RPMI7951 (cell line): Measurements from ENCODE around the gene ELL. TPM values are rescaled to one million over a fixed set of nuclear protein-coding genes. Genes with fewer than 3 reads are reported as not detected.

ENCODE experiments used
- DNase-seq: peaks from one replicate; pipeline ENCODE4 v3.0.0-alpha.2; 2012; ENCODE audit warnings: low read depth
- total RNA-seq: library from RNA; depleted of rRNA; stranded (reverse); fragments of >200 nt; shearing (Covaris generic); gene quantifications from 2 replicates; pipeline ENCODE4 v1.2.3, GENCODE V29; 2014

ELL gene
- total RNA-seq, 1 experiment from 2014 or later = 7.2 TPM

DNA sequence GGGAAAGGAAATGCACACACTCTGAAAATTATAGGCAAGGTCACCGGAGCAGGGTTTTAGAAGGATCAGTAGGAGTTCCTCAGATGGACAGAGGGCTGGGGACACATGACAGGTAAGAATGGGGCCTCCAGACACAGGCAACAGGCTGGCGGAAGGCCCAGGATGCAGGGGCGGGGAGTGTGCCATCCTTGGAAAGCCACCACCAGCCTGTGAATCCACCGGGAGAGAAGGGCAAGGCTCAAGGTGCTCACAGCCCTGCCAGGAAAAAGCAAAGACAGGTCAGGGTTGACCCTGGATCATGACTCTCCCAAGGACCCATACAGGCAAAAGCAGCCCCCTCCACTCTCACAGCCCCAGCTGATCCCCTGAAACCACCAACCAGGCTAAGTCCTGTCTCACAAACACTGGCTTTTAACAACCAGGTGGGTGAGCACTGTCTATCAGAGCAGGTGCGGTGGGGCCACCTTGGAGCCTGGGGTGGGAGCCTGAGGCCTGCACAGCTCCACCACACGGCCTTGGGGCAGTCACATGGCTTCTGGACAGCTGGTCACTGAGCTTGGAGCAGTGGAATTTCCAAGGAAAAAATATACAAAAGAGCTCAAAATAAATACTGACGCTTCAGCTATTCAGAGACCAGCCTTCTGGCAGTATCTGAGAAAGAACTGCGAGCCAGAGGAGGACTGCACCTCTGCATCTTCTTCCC, 48.7 kb downstream of the ELL start:
- DNase-seq = no peak

DNA sequence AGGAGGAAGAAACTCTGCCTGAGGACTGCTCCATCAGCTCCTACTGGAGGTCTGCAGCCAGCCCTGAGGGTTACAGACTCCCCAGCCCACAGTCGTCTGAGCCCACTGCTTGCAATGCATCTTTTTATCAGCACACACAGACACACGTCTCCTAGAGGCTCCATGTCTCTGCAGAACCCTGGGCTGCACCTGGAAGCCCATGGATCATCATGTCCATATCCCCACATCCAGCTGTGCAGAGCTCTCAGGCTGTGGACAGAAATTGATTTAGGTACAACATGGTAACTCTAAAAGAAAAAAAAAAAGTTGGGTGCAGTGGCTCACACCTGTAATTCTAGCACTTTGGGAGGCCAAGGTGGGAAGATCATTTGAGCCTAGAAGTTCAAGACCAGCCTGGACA, 51.1 kb downstream of the ELL start:
- DNase-seq = no peak

- DNase-seq = peak; percentile 36
These were observed 52.6 kb downstream of the ELL start for GRCh38 chr19:18469069-18469846.

DNA sequence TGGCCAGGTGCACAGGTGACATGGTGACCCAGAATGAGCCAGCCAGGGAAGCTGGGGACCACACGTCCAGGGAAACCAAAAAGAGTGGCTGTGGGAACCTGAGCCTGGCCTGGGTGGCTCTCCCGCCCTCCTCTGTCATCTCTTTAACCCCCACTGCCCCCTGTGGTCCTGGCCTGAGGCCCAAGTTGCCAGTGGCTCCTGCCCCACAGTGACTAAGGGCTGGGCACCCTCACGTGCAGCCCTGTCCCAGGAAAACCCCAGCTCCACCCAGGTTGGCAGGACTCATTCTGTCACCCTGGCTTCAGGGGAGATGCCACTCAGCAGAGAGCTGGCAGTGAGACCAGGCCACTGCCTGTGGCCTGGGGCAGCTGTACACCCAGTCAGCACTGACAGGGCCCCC, 53.4 kb downstream of the ELL start:
- peak; percentile 49 for DNase-seq

GRCh38 chr19:18467978-18468377, 53.9 kb downstream of the ELL start:
- DNase-seq = no peak

DNA sequence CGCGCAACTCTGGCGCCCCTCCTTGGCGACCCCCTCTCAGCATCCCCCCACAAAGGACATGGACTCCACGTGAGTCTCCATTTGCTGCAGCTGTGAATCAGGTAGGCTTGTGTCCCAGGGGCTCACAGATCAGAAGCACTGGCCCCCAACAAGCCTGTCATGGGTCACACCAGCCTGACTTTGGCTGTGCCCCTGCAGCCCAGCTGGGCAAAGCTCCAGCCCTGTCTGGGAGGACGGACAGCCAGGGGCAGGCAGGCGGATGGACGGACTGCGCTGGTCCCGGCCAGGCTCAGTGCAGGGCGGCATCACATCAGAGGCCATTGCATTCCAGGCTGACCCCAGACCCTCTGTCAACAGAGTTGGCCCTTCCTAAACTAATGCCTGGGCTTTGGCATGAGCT, 55.5 kb downstream of the ELL start:
- DNase-seq = no peak

GRCh38 chr19:18465964-18466339, 55.9 kb downstream of the ELL start:
- DNase-seq = no peak

DNA sequence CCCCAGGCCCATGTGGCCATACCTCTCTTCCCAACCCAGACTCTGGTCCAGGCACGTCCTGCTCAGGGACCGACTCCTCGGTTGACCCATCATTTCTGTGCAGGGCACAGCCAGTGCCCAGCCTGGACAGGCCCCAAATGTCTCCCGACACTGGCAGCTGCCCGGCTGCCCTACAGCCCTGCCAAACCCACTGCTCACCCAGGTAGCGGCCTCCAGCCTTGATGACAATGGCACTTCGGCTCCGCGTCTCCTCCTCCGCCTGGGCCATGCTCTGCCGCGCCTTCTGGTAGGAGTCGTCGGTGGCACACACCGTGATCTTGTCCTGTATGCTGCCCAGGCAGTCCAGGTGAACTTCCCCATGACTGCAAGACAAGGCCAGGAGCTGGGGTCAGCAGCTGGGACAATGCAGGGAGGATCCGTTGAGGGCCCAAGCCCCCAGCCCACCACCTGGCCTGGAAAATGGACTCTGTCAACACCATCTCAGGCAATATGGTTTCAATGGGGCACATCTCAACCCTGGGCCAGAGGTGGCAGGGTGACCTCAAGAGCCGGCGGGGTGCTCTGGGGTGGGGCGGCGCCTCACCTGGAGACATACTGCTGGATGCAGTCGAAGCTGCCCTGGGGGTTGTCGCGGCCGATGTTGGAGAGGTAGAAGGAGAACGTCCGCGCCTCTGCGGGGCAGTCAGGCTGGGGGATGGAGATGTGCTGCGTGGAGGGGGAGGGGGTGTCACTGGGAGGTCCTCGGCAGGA, 56.5 kb downstream of the ELL start:
- DNase-seq = no peak

DNA sequence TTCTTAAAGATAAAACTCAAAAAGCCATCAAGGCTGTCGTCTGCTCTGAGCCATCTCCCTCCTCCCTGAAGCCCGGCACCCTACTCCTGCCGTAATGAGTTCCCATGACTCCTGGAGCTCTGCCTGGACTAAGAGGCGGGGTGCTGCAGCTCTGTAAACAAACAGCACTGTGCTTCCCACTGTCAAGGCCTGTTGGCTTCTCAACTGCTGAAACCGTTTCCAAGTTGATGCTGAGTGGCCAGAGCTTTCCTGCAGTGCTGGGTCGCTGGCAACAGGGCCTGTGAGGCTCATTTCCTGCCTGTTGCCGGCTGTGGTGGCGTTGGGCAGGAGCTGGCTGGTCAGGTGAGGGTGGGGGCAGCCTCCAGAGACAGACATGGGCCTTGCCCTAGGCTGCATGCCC, 57.2 kb downstream of the ELL start:
- no peak for DNase-seq

GRCh38 chr19:18461471-18461870, 60.4 kb downstream of the ELL start:
- no peak for DNase-seq

DNA sequence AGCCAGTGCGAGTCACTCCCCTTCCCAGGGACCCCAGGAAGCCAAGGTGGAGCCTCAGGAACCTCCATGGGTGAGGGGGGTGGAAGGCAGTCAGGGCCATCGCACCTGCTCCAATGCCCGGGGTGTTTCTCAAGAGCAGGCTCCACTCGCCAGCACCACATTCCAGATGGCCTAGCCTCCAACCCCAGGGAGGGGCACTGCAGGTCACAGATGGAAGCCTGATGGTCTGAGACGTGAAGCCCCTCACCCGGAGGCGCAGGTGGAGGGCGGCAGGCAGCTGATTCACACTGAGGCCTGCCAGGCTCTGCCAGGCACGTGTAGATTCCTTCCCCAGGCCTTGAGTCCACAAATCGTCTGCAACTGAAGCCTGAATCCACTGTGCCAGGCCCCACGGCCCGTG, 61.0 kb downstream of the ELL start:
- DNase-seq = no peak

- DNase-seq = no peak
These were observed 64.2 kb downstream of the ELL start for GRCh38 chr19:18457483-18458331.

GRCh38 chr19:18456974-18457373, 64.9 kb downstream of the ELL start:
- DNase-seq = no peak

DNA sequence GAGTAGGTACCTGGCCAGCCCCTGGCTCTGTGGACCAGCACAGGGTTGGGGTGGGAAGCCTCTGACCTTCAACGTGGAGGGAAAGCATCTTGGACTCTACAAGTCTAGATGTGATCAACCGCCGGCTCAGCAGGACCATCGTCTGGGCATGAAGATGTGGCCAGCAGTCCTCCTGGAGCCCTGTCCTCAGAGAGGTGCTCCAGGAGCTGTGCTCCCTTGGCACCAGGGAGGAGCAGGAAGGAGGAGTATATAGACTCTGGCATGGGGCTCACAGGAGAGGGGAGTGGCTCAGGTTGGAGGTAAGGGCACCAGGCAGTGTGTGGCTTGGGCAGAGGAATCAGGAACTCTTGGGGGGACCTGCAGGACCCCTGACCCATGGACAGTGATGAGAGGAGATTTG, 65.6 kb downstream of the ELL start:
- DNase-seq = no peak

- no peak for DNase-seq
These were observed 68.4 kb downstream of the ELL start for GRCh38 chr19:18453269-18454024.

- DNase-seq = no peak
These were observed 69.5 kb downstream of the ELL start for GRCh38 chr19:18452386-18452785.

DNA sequence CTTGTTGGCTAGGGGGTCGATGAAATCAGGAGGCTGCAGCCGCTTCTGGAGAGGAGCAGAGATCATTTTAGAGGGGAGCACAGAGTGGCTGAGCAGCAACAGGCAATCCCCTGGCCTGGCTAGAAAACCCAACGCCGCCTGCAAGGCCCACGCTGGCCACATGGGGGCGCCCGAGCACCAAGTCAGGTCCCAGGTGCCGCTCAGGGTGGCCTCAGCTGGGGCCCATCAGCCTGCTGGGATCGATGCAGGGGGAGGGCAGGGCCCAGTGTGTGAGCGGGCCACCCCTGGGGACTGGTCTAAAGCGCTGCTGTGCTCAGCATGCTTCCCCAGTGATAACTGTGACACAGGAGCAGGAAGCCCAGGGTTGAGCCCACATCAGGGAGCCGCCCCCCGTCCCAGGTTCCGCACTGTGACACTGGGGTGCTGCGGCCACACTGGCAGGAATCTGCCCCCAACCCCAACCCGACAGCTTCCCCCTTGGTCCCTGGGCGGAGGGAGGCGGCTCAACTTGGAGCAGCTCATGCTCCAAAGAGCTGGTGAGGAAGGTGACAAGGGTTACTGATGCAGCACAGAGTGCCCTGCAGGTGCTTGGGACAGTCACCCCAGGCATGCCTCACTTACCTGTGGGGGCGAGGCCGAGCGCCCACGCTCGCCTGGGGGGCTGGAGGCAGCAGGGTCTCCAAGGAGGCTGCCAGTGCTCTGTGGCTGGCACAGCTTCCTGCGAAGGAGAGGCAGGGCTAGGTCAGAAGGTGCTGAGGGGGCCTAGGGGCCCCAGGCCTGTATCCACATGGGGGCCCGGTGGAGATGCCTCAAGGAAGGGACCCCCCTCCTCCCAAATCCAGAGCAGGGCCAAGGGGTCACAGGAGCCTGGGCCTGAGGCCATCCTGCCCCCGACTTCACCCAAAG, 70.7 kb downstream of the ELL start:
- peak; percentile 57 for DNase-seq

GRCh38 chr19:18450021-18450930, 71.6 kb downstream of the ELL start:
- DNase-seq = no peak

DNA sequence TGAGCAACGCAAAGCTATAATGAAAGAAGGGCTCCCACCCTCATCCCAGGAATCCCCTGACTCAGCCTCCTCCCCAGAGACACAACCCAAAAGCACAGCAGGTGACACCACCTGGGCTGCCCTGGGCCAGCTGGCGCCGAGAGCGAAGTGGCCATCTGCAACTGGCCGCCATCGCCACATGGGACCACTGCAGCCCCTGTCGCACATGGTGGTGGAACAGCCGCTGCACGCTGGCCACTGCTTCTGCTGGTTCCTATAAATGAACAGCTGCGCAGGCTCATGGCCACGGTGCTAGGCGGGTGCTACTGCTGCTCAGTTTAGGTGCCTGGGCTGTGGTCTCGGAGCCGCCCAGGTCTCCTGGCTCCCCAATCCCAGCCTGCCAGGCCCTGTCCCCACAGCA, 72.3 kb downstream of the ELL start:
- DNase-seq = no peak
